Activated T-helper 17 cell treated with anti-CD3 and anti-CD28 coated beads, Interleukin-2, amount 50 U/mL, for 72 hours (primary cell): Measurements from ENCODE around the gene ANKS1A. TPM values are rescaled to one million over a fixed set of nuclear protein-coding genes. Genes with fewer than 3 reads are reported as not detected.

Experiments
- ATAC-seq: fragments of 150-1000 bp; cut with Tn5 transposase; replicated peaks from 2 replicates; pipeline ENCODE4 v1.10.0; 2021; ENCODE audit warnings: mild to moderate bottlenecking, moderate library complexity
- H3K27ac Mint-ChIP-seq: one replicate; pipeline ENCODE4 v1.8.0; 2022; ENCODE audit warnings: mixed read lengths
- H3K27me3 Mint-ChIP-seq: one replicate; pipeline ENCODE4 v1.8.0; 2022; ENCODE audit warnings: mixed read lengths
- H3K36me3 Mint-ChIP-seq: one replicate; pipeline ENCODE4 v1.8.0; 2022; ENCODE audit warnings: low read depth, mild to moderate bottlenecking, mixed read lengths
- H3K4me1 Mint-ChIP-seq: one replicate; pipeline ENCODE4 v1.8.0; 2022; ENCODE audit warnings: mixed read lengths
- H3K4me3 Mint-ChIP-seq: one replicate; pipeline ENCODE4 v1.8.0; 2022; ENCODE audit warnings: mild to moderate bottlenecking, mixed read lengths
- H3K9me3 Mint-ChIP-seq: one replicate; pipeline ENCODE4 v1.8.0; 2022; ENCODE audit warnings: mixed read lengths
- total RNA-seq, 2 donors: library from RNA; stranded (reverse); gene quantifications; one replicate each; pipeline ENCODE4 v1.2.3, GENCODE V29; 2022

The ANKS1A gene
- total RNA-seq, 2 donors from 2014 or later = 7.7 to 8.8 TPM

DNA sequence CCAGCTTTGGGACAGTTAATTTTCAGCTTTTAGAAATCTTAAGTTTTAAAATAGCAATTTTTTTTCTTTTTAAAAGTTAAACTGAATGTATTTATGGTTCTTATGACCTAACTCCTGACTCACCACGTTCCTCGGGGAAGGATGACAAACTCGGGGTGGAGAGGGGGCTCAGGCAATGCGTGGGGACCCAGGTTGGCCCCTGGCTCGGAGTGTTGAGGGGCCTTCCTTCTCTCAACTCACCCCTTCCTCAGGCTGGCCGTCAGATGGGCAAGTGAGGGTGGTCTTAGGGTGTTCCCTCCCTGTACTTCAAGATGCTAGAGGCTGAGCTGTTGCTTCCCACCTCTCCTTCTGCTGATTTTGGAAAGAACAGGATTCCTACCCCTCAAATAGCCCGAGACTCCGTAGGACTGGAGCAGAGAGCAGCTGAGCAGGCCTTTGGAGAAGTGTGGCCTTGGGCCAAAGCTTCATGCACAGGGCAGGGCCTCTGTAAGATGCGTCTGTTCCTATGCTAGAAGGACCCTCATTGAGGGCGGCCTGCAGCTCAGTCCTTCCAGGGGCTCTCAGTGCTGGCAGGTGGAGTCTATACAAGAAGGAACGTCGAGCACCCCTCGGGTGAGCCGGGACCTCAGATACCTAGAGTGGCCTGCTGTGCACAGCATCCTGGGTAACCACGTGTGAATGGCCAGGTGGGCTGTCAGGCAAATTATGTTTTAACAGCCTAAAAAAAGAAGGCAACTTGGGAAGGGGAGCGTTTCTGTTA, 172.8 kb downstream of the ANKS1A start:
- Mint-ChIP-seq H3K4me1 (no peaks in the 10 kb centered on the region), H3K27ac (no peak overlapping the region)

GRCh38 chr6:35062676-35063574, 173.9 kb downstream of the ANKS1A start:
- peak overlapping the region; percentile 5 for H3K27ac Mint-ChIP-seq
- H3K27me3 Mint-ChIP-seq = no peaks in the 10 kb centered on the region
- no peaks in the 10 kb centered on the region for H3K4me1 Mint-ChIP-seq
- H3K36me3 Mint-ChIP-seq = peaks cover 4% of the 10 kb centered on the region
- H3K4me3 Mint-ChIP-seq = no peak overlapping the region
- ATAC-seq = peak; percentile 43
- H3K9me3 Mint-ChIP-seq = no peaks in the 10 kb centered on the region

More for the DNA sequence above, 172.8 kb downstream of the ANKS1A start:
- Mint-ChIP-seq H3K36me3 (peaks cover 4% of the 10 kb centered on the region), H3K9me3 (no peaks in the 10 kb centered on the region), H3K27me3 (no peaks in the 10 kb centered on the region), H3K4me3 (no peak overlapping the region)
- ATAC-seq = no peak

DNA sequence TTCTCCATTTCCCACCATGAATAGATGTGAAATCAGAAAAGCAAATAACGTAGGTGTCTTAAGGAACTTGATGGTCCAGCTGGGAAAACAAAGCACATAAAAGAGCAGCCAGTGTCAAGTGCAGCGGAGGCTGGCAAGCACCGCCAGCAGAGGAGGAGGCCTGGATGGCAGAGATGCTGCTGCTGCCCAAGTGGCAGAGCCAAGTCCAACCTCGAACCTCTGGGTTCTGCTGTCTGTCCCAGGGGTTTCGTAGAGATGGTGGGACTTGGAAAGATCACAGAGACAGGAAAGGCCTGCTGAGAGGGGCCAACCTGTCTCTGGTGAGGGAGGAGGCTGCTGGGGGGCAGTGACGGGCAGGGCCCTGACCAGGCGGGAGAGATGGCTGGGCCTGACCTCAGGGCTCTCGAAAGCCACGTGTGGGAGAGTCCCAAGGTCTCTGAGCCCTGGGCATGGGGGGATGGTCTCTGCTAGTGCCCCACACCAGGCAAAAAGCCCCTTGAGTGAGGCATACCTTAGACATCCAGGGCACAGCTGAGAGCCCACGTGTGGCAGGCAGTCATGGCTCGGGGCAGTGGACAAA, 174.7 kb downstream of the ANKS1A start:
- Mint-ChIP-seq H3K27me3 (no peaks in the 10 kb centered on the region), H3K4me1 (no peaks in the 10 kb centered on the region), H3K27ac (peak overlapping the region; percentile 5), H3K36me3 (no peaks in the 10 kb centered on the region), H3K9me3 (no peaks in the 10 kb centered on the region), H3K4me3 (no peak overlapping the region)
- no peak for ATAC-seq

DNA sequence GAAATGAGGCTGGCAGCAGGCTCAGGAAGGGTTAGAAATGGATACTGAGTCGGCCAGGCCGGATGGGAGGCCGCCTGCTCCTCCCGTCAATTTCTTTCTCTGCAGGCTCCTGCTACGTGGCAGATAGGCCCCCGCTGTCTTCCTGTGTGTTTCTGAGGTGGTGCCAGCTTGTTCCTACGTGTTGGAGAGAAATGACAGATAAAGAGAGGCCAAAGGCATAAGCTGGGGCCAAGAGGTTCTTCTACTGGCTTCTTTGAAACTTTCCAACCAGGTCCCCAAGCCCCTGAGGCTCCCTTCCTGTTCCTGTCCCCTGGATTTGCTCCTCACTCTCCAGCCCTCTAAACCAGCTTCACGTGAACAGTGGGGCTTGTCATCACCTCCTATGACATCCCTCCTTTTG, 175.2 kb downstream of the ANKS1A start:
- no peak overlapping the region for H3K27ac Mint-ChIP-seq
- no peaks in the 10 kb centered on the region for H3K36me3 Mint-ChIP-seq
- H3K9me3 Mint-ChIP-seq = no peaks in the 10 kb centered on the region
- no peaks in the 10 kb centered on the region for H3K4me1 Mint-ChIP-seq
- no peak for ATAC-seq
- H3K27me3 Mint-ChIP-seq = no peaks in the 10 kb centered on the region
- no peak overlapping the region for H3K4me3 Mint-ChIP-seq

DNA sequence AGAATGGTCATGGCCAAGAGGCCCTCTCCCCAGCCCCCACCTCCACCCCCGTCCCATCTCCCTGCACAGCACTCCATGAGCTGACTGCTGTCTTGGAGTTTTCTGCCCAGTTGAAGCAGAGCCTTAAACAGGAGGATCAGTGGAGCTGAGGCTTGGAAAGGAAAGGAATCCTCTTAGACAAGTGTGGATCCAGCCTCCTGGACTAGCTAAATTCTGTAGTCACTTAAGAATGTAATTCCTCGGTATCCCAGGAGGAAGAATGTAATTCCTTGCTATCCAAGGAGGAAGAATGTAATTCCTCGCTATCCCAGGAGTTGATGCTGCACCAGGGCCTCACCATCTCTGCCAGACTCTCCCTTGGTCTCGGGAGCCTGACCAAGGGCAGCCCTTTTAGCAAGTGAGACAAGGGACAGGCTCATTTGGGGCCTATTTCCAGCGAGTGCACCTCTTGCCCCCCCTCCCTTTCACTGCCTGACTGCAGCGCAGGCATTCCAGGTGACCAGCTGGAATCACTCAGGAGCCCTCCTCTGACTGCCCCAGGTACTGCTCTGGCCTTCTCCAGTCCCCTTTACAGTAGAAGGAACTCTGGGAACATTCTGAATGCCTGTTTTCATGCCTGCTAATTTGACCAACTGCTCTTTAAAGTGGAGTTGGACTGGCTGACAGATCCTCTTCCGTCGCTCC, 175.8 kb downstream of the ANKS1A start:
- Mint-ChIP-seq H3K27me3 (no peaks in the 10 kb centered on the region), H3K4me1 (no peaks in the 10 kb centered on the region), H3K4me3 (no peak overlapping the region), H3K9me3 (no peaks in the 10 kb centered on the region), H3K27ac (no peak overlapping the region), H3K36me3 (no peaks in the 10 kb centered on the region)
- no peak for ATAC-seq

DNA sequence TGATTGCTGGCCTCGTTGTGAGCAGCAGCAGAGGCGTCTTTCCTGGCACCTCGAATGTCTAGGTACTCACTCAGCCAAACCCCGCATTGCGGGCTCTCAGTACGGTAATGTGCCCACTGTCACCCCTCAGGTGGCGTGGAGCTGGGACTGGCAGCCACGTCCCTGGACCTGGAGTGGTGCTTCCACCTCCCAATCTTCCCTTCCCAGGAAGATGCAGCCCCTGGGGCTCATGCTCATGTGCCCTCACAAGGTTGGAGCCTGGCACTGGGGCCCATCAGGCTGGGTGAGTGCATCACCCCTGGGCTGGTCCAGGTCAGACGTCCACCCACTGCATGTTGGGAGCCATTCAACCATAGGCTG, 176.4 kb downstream of the ANKS1A start:
- no peaks in the 10 kb centered on the region for H3K4me1 Mint-ChIP-seq
- no peak overlapping the region for H3K4me3 Mint-ChIP-seq
- no peaks in the 10 kb centered on the region for H3K27me3 Mint-ChIP-seq
- H3K9me3 Mint-ChIP-seq = no peaks in the 10 kb centered on the region
- H3K36me3 Mint-ChIP-seq = no peaks in the 10 kb centered on the region
- no peak overlapping the region for H3K27ac Mint-ChIP-seq
- no peak for ATAC-seq

DNA sequence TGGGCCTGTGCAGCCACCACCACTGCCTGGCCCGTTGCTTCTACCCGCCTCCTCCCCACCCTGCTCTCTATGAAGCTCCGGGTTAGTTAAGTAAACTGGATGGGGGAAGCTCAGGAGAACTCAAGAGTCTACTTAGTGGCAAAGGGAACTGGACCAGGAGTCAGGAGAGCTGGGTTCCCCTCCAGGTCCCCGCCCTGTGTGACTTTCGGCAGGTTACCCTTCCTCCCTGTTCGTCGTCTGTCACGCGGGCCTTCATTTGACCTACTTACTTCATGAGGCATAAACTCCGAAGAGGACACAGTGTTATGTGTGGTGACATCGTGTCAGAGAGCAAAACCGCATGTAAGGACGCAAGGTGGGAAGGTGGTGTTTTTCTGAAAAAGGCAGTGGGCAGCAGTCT, 176.8 kb downstream of the ANKS1A start:
- Mint-ChIP-seq H3K4me3 (no peak overlapping the region), H3K4me1 (no peaks in the 10 kb centered on the region), H3K27me3 (no peaks in the 10 kb centered on the region), H3K9me3 (no peaks in the 10 kb centered on the region), H3K27ac (no peak overlapping the region), H3K36me3 (no peaks in the 10 kb centered on the region)
- ATAC-seq = no peak

GRCh38 chr6:35067234-35067633, 178.2 kb downstream of the ANKS1A start:
- H3K27me3 Mint-ChIP-seq = no peaks in the 10 kb centered on the region
- no peak overlapping the region for H3K27ac Mint-ChIP-seq
- ATAC-seq = no peak
- H3K9me3 Mint-ChIP-seq = no peaks in the 10 kb centered on the region
- no peaks in the 10 kb centered on the region for H3K36me3 Mint-ChIP-seq
- H3K4me3 Mint-ChIP-seq = no peak overlapping the region
- no peaks in the 10 kb centered on the region for H3K4me1 Mint-ChIP-seq

GRCh38 chr6:35068206-35068605, 179.2 kb downstream of the ANKS1A start:
- ATAC-seq = no peak
- Mint-ChIP-seq H3K9me3 (no peaks in the 10 kb centered on the region), H3K4me1 (no peaks in the 10 kb centered on the region), H3K27me3 (no peaks in the 10 kb centered on the region), H3K36me3 (no peaks in the 10 kb centered on the region), H3K27ac (no peak overlapping the region), H3K4me3 (no peak overlapping the region)

- ATAC-seq = no peak
Measured at GRCh38 chr6:35068644-35069043, 179.6 kb downstream of the ANKS1A start.

DNA sequence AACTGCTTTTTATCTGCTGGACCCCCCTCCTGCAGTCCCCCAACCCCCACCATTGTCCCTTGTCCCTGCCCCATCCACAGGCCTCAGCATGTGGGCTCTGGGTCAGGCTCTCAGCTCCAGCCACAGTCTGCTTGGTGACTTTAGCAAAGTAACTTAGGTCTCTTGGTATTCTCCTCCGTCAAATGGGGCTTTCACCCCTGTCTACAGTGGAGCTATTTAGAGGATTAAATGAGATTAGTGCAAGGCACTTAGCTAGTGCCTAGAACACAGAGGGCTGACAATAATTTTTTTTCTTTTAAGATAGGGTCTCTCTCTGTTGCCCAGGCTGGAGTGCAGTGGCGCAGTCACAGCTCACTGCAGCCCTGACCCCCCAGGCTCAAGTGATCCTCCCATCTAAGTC, 180.2 kb downstream of the ANKS1A start:
- Mint-ChIP-seq H3K27ac (no peak overlapping the region), H3K27me3 (no peaks in the 10 kb centered on the region), H3K4me3 (no peak overlapping the region), H3K36me3 (no peaks in the 10 kb centered on the region), H3K4me1 (no peaks in the 10 kb centered on the region), H3K9me3 (no peaks in the 10 kb centered on the region)
- no peak for ATAC-seq

More at GRCh38 chr6:35068644-35069043, 179.6 kb downstream of the ANKS1A start:
- Mint-ChIP-seq H3K36me3 (no peaks in the 10 kb centered on the region), H3K4me1 (no peaks in the 10 kb centered on the region), H3K9me3 (no peaks in the 10 kb centered on the region), H3K27me3 (no peaks in the 10 kb centered on the region), H3K4me3 (no peak overlapping the region), H3K27ac (no peak overlapping the region)

DNA sequence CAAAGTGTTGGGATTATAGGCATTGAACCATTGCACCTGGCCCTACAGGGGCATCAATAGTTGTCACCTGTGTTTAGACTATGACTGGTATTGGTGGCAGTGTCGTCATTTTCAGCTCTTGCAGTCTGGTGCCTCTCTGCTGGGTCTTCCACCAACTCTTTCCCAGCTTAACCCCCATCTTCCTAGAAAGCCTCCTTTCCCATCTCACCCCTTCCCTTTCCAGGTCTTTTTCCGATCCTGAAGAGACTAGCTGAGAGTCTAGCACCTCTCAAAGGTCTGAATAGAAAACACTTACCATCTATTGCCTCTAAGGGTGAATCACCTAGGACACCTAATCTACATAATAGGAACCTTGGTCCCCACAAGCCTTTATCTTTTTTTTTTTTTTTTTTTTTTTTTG, 181.1 kb downstream of the ANKS1A start:
- H3K27me3 Mint-ChIP-seq = no peaks in the 10 kb centered on the region
- no peak overlapping the region for H3K4me3 Mint-ChIP-seq
- H3K27ac Mint-ChIP-seq = no peak overlapping the region
- no peak for ATAC-seq
- H3K9me3 Mint-ChIP-seq = no peaks in the 10 kb centered on the region
- H3K4me1 Mint-ChIP-seq = no peaks in the 10 kb centered on the region
- H3K36me3 Mint-ChIP-seq = no peaks in the 10 kb centered on the region

DNA sequence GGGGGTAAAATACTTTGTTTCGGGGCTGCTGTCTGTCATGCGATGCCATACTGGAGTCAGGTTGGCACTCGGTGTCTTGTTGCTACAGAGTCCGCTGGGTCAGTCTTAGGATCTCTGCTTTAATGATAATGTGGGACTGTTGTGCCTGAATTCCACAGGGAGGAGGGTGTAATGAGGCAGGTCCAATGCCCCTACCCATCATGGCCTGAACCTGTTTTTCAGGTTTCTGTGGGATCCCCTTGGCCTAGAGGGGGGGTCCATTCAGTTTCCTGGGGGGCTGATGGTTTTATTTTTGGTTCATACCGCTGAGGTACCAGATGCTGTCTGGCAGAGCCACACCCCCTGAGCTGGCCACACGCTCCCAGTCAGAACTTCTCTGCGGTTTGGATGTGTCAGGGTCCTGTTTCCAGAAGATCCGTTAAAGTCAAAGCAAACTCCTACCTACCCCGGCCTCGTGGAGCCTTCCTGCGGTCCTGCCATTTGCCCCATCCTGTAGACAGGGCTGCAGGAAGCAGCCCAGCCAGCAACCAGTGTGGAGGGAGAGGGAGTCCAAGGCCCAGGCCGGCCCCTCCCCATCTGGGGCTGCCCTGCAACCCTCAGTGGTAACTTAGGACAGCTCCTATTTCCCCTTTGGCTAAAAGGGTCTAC, 182.4 kb downstream of the ANKS1A start:
- H3K4me3 Mint-ChIP-seq = no peak overlapping the region
- no peaks in the 10 kb centered on the region for H3K4me1 Mint-ChIP-seq
- H3K27ac Mint-ChIP-seq = no peak overlapping the region
- no peaks in the 10 kb centered on the region for H3K27me3 Mint-ChIP-seq
- H3K36me3 Mint-ChIP-seq = no peaks in the 10 kb centered on the region
- no peaks in the 10 kb centered on the region for H3K9me3 Mint-ChIP-seq
- ATAC-seq = no peak

DNA sequence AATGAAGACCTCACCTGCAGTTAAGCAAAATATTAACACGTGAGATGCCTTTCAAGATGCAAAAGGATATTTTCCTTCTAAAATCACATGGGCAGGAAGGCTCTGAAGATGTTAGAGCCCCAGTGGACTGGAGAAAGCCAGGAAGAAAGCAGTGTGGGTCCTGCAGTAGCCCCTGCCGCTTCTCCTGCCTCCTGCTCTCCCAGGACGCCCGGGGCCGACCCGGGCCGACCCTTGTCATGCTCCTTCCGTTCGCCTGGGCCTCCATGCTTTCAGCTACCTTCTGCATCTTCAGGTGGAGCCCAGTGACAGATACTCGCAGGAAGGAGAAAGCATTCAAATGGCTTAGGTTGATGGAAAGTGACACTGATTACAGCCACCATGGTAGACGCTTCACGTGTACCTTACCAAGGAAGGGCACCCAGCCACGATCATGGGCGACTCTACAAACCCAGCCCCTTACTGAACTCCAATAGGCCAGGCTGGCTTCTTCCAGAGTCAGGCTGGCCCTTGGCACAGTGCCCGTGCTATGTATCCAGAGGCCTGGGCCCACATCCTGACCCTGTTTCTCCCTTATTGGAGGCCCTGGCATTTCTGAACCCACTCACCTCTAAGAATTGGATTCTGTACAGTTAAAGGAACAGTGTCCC, 183.1 kb downstream of the ANKS1A start:
- no peaks in the 10 kb centered on the region for H3K4me1 Mint-ChIP-seq
- ATAC-seq = no peak
- no peaks in the 10 kb centered on the region for H3K36me3 Mint-ChIP-seq
- H3K27me3 Mint-ChIP-seq = no peaks in the 10 kb centered on the region
- no peak overlapping the region for H3K4me3 Mint-ChIP-seq
- H3K27ac Mint-ChIP-seq = no peak overlapping the region
- H3K9me3 Mint-ChIP-seq = no peaks in the 10 kb centered on the region
